Measurements from ENCODE around the gene ZNF280A. TPM values are rescaled to one million over a fixed set of nuclear protein-coding genes. Genes with fewer than 3 reads are reported as not detected.

The ZNF280A gene
- total and polyA plus RNA-seq, 8 donors = not detected

DNA sequence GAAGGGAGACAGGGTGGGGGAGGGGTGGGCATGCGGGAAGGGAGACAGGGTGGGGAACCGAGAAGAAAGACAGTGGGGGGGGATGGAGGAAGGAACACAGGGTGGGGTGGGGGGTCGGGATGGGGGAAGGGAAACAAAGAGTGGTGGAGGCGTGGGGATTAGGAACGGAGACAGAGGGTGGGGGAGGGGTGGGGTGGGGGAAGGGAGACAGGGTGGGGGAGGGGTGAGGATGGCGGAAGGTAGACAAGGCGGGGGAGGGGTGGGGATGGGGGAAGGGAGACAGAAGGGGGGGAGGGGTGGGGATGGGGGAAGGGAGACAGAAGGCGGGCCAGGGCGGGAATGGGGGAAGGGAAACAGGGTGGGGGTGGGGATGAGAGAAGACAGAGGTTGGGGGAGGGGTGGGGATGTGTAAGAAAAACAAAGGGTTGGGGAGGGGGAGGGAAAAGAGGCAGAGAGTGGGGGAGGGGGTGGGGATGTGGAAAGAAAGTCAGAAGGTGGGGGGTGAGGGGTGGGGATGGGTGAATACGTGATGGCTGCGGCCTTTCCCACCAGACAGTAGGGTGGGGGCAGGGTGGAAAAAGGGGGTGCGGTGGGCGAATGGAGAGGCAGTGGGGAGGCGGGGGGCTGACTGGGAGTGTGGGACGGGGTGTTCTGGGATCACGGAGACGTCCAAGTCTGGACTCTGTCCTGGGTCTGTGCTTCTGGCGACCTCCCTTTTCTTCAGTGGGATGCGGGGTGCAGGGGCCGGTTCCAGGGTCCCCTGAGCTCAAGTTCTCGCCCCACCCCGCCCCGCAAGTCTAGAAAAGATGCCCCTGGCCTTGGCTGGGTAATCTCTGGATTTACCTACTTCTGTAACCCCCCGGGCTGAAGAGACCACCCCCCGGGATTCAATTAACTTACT is 38.3 kb upstream of the ZNF280A start:
- Histone ChIP-seq H3K36me3 (no peaks in the 10 kb centered on the region), H3K4me3 (no peak overlapping the region), H3K9me3 (no peaks in the 10 kb centered on the region), H3K27ac (no peak overlapping the region), H3K4me1 (no peaks in the 10 kb centered on the region), H3K27me3 (no peaks in the 10 kb centered on the region)
- DNase-seq = no peak
- 78 to 90% (median 89%) methylated on average over 16 to 25 of the region's 25 CpGs for WGBS, 5 donors
- TF ChIP-seq POLR2AphosphoS5 (IDR thresholded peaks at IDR 0.05) (no peak), EP300 (IDR thresholded peaks at IDR 0.05) (no peak), POLR2A (IDR thresholded peaks at IDR 0.05) (no peak)
- TF ChIP-seq, protein P1, sequence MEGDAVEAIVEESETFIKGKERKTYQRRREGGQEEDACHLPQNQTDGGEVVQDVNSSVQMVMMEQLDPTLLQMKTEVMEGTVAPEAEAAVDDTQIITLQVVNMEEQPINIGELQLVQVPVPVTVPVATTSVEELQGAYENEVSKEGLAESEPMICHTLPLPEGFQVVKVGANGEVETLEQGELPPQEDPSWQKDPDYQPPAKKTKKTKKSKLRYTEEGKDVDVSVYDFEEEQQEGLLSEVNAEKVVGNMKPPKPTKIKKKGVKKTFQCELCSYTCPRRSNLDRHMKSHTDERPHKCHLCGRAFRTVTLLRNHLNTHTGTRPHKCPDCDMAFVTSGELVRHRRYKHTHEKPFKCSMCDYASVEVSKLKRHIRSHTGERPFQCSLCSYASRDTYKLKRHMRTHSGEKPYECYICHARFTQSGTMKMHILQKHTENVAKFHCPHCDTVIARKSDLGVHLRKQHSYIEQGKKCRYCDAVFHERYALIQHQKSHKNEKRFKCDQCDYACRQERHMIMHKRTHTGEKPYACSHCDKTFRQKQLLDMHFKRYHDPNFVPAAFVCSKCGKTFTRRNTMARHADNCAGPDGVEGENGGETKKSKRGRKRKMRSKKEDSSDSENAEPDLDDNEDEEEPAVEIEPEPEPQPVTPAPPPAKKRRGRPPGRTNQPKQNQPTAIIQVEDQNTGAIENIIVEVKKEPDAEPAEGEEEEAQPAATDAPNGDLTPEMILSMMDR (IDR thresholded peaks at IDR 0.05) = no peak
- intact Hi-C loops (cut with DNase I; ENCODE audit: low total_unique reads) = no loop called here

- Histone ChIP-seq H3K27me3 (no peaks in the 10 kb centered on the region), H3K27ac (no peak overlapping the region), H3K4me3 (no peak overlapping the region), H3K4me1 (no peaks in the 10 kb centered on the region), H3K36me3 (no peaks in the 10 kb centered on the region), H3K9me3 (no peaks in the 10 kb centered on the region)
- no peak for TF ChIP-seq POLR2AphosphoS5 (IDR thresholded peaks at IDR 0.05)
- TF ChIP-seq, protein P1 (IDR thresholded peaks at IDR 0.05) = no peak
- TF ChIP-seq EP300 (IDR thresholded peaks at IDR 0.05) = no peak
- TF ChIP-seq POLR2A (IDR thresholded peaks at IDR 0.05) = no peak
- 89 to 95% (median 93%) methylated on average over 36 to 38 of the region's 38 CpGs for WGBS, 5 donors
- intact Hi-C loops (cut with DNase I; ENCODE audit: low total_unique reads) = no loop called here
- DNase-seq = no peak
Measured at GRCh38 chr22:22556995-22557925, 37.2 kb upstream of the ZNF280A start.

- no peak overlapping the region for H3K4me3 ChIP-seq
- TF ChIP-seq POLR2AphosphoS5 (IDR thresholded peaks at IDR 0.05) = no peak
- TF ChIP-seq POLR2A (IDR thresholded peaks at IDR 0.05) = no peak
- no peak overlapping the region for H3K27ac ChIP-seq
- intact Hi-C loops (cut with DNase I; ENCODE audit: low total_unique reads) = no loop called here
- no peaks in the 10 kb centered on the region for H3K27me3 ChIP-seq
- WGBS, 5 donors = 89 to 92% (median 91%) methylated on average over 14 of the region's 14 CpGs
- H3K4me1 ChIP-seq = no peaks in the 10 kb centered on the region
- no peaks in the 10 kb centered on the region for H3K9me3 ChIP-seq
- DNase-seq = no peak
- H3K36me3 ChIP-seq = no peaks in the 10 kb centered on the region
Measured at GRCh38 chr22:22556578-22556977, 36.5 kb upstream of the ZNF280A start.

- H3K4me3 ChIP-seq = no peak overlapping the region
- no peaks in the 10 kb centered on the region for H3K4me1 ChIP-seq
- H3K27ac ChIP-seq = no peak overlapping the region
- TF ChIP-seq, protein P1 (IDR thresholded peaks at IDR 0.05) = no peak
- no peak for TF ChIP-seq POLR2AphosphoS5 (IDR thresholded peaks at IDR 0.05)
- TF ChIP-seq POLR2A (IDR thresholded peaks at IDR 0.05) = no peak
- TF ChIP-seq EP300 (IDR thresholded peaks at IDR 0.05) = no peak
- H3K27me3 ChIP-seq = no peaks in the 10 kb centered on the region
- no peaks in the 10 kb centered on the region for H3K9me3 ChIP-seq
- 91 to 95% (median 94%) methylated on average over 9 of the region's 9 CpGs for WGBS, 5 donors
- intact Hi-C loops (cut with DNase I; ENCODE audit: low total_unique reads) = no loop called here
- no peaks in the 10 kb centered on the region for H3K36me3 ChIP-seq
- DNase-seq = no peak
Measured at GRCh38 chr22:22555596-22555995, 35.5 kb upstream of the ZNF280A start.
